Left renal cortex interstitium (tissue), 4 donors: ENCODE measurements around the gene EPHB6. TPM values are rescaled to one million over a fixed set of nuclear protein-coding genes. Genes with fewer than 3 reads are reported as not detected.

Source experiments
- DNase-seq, 4 donors: peaks; one replicate each; pipeline ENCODE4 v3.0.0-alpha.2; 2013; ENCODE audit warnings: low read depth in 4 of 4, low spot score in 2 of 4, missing footprints in 1 of 4
- polyA plus RNA-seq, 4 donors: library from polyadenylated mRNA; unstranded; fragments of 120-200 nt; gene quantifications; one replicate each; pipeline ENCODE4 v1.2.1, GENCODE V29; 2013; ENCODE audit not compliant: insufficient read length in 4 of 4

EPHB6 gene
- polyA plus RNA-seq, 4 donors, result 21.0 to 28.6 (median 25.1) TPM

DNA sequence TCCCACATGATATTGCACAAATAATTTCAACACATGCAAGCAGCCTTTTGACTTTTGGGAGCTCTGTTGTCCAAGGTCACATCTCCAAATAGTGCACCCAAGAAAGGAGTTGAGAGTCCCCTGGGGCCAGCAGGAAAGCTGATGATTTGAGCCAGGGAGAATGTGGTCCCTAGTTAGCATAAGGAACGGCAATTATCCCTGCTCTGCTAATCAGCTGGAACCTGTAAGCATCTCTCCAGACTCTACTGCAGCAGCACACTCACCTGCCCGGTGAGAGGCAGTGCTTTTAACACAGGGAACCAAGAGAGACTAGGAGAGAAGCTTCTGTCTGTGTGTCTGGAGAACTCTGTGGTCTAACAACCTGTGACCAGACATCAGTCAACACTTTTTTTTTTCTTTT, 61.6 kb downstream of the EPHB6 start:
- peak in 1 of 4 donors; percentile 29 for DNase-seq

DNA sequence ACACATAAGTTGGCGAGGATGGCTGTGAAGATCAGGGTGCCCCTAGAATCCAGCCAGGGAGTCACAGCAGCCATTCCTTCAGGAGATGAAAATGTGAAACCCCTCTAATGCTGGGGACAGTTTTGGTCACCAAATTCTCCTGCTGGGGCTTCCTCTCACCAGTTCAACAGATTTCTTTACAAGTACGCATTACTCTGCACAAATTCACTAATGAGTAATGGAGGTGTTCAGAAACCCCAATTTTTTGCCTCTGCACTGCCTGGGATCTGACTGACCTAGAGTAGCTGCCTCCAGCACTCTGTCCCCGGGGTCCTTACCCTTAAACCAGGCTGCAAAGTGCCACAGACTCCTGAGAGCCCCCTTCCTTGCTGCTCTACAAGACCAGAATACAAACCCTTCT, 62.6 kb downstream of the EPHB6 start:
- DNase-seq, result no peak

DNA sequence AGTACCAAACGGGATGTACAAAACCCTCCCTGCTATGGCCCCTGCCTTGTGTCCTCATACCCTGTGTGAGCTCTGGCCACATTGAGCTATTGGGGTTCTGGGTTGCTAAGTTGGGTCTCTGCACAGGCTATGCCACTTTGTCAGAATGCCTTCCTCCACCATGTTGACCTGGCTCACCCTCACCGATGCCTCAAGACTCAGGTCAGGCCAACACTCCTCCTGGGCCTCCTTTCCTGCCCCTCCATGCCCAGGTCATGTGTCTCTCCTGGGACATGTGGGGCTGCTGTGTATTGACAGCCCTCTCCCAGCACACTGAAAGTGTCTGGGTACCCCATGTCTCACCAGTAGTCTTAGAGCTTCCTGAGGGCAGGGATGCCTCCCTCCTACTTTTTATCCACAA, 64.0 kb downstream of the EPHB6 start:
- no peak for DNase-seq

DNA sequence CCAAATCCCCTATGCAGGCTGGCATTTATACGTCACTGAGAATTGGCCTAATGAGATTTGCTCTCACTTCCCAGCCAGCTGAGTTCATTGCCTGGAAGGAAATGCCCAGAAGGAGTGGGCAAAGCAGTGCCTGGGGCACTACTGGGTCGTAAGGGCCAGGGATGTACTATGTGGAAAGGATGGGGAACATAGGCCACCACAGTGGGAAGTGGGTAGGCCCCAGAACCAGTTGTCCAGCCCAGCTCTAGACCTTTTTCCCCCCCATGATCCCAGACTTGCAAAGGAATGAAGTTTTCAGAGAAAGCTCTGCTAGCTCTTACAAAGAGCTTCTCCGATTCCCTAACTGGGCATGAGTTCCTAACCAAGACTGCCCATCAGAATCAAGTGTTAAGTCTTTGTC, 64.8 kb downstream of the EPHB6 start:
- DNase-seq, result no peak

Other genes starting within 250 kb of the EPHB6 start
- gene PRSS1, start 105.6 kb upstream of the EPHB6 start, polyA plus RNA-seq, result not detected
- gene PRSS2, start 84.1 kb upstream of the EPHB6 start, polyA plus RNA-seq, result not detected
- gene TRPV6, start 30.7 kb downstream of the EPHB6 start, polyA plus RNA-seq, result 10 to 100 TPM in 2 of 4 donors, 1 to 10 TPM in 2; 8.4 to 16.5 (median 11.5) TPM
- 1 to 10 TPM in 2 of 4 donors, under 1 TPM in 2; 0.56 to 2.7 (median 1.3) TPM for gene TRPV5, start 78.7 kb downstream of the EPHB6 start, polyA plus RNA-seq
- gene LLCFC1, start 84.4 kb downstream of the EPHB6 start, polyA plus RNA-seq, result 1 to 10 TPM in 2 of 4 donors, under 1 TPM in 2; 0.24 to 1.3 (median 0.72) TPM
- gene KEL, start 107.3 kb downstream of the EPHB6 start, polyA plus RNA-seq, result 1 to 10 TPM; 1.6 to 3.8 (median 2.7) TPM
- not detected for gene OR9A2, start 172.1 kb downstream of the EPHB6 start, polyA plus RNA-seq
- not detected for gene OR6V1, start 197.3 kb downstream of the EPHB6 start, polyA plus RNA-seq